Progenitor cell of endocrine pancreas (in vitro differentiated cells): ENCODE data around the gene CCDC137. TPM values are rescaled to one million over a fixed set of nuclear protein-coding genes. Genes with fewer than 3 reads are reported as not detected.

ENCODE experiments used
- DNase-seq: peaks from one replicate; pipeline ENCODE4 v3.0.0; 2021; ENCODE audit warnings: low spot score; ENCODE audit not compliant: unreplicated experiment
- H3K27ac Mint-ChIP-seq: 2 replicates; pipeline ENCODE4 v1.8.0; 2021; ENCODE audit warnings: mild to moderate bottlenecking, moderate library complexity, mixed read lengths
- H3K27me3 Mint-ChIP-seq: 2 replicates; pipeline ENCODE4 v1.8.0; 2021; ENCODE audit warnings: mixed read lengths
- H3K36me3 Mint-ChIP-seq: 2 replicates; pipeline ENCODE4 v1.8.0; 2022; ENCODE audit warnings: mixed read lengths; ENCODE audit not compliant: insufficient read depth
- H3K4me1 Mint-ChIP-seq: 2 replicates; pipeline ENCODE4 v1.8.0; 2021; ENCODE audit warnings: low read depth, mixed read lengths
- H3K4me3 Mint-ChIP-seq: 2 replicates; pipeline ENCODE4 v1.8.0; 2021; ENCODE audit warnings: low read depth, mild to moderate bottlenecking, moderate library complexity, mixed read lengths
- H3K9me3 Mint-ChIP-seq: 2 replicates; pipeline ENCODE4 v1.8.0; 2021; ENCODE audit warnings: low read depth, mixed read lengths
- total RNA-seq: library from RNA; stranded (reverse); gene quantifications from 2 replicates; pipeline ENCODE4 v1.2.1, GENCODE V29; 2021
- TF ChIP-seq, protein P1 (sequence below): fragments of 200-600 bp; sonication (generic); IDR thresholded peaks from one replicate; pipeline ENCODE4 v1.5.0; 2021; ENCODE audit warnings: antibody characterized with exemption, mild to moderate bottlenecking; ENCODE audit not compliant: unreplicated experiment

Gene CCDC137
- total RNA-seq, 1 donor from 2014 or later: 26.6 TPM

GRCh38 chr17:81706757-81707624 lies 40.5 kb downstream of the CCDC137 start:
- DNase-seq: no peak
- Mint-ChIP-seq H3K36me3 (peaks cover 7% of the 10 kb centered on the region), H3K9me3 (no peaks in the 10 kb centered on the region), H3K27me3 (peaks cover 5% of the 10 kb centered on the region), H3K27ac (no peak overlapping the region), H3K4me3 (no peak overlapping the region), H3K4me1 (peaks cover 18% of the 10 kb centered on the region)
- TF ChIP-seq, protein P1, sequence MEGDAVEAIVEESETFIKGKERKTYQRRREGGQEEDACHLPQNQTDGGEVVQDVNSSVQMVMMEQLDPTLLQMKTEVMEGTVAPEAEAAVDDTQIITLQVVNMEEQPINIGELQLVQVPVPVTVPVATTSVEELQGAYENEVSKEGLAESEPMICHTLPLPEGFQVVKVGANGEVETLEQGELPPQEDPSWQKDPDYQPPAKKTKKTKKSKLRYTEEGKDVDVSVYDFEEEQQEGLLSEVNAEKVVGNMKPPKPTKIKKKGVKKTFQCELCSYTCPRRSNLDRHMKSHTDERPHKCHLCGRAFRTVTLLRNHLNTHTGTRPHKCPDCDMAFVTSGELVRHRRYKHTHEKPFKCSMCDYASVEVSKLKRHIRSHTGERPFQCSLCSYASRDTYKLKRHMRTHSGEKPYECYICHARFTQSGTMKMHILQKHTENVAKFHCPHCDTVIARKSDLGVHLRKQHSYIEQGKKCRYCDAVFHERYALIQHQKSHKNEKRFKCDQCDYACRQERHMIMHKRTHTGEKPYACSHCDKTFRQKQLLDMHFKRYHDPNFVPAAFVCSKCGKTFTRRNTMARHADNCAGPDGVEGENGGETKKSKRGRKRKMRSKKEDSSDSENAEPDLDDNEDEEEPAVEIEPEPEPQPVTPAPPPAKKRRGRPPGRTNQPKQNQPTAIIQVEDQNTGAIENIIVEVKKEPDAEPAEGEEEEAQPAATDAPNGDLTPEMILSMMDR: no peak

DNA sequence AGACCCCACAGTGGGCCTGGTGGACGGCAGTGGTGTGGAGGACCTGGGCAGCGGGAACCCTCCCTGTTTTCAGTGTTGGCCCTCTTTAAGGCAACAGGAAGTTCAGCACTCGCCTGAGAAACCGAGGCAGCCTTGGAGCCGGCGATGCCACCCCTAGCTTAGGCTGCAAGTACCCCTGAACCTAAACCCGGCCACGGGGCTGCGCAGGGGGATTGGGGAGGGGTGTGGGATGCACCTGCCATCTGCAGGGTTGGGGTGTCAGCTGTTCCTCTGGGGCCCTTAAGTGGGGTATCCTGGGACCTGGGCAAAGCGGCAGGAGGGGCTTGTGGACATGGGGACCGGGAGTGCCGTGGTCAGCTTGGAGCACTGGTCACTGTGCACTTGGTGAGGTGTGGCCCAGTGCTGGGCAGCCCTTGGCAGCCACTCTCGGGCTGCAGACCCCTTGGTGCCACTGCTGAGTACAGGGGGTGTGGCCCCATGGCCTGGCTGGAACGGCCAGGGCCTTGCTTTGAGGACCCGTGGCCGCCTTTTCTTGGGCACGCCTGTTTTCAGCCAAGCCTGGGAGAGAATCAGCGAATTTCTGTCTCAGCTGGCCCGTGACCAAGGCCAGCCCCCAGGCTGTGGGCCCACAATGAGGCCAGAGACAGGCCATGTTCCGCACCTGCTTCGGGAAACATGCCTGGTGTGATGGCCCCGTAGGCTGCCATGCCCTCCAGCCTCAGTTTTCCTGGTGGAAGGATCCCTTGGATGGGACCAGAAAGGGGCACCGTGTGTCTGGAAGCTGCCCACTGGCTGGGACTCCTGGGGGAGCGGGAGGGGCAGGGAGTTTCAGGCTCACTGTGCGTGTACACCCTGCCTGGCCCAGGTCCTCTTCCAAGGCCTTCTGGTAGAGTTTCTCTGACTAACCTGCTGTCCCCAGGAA lies 41.4 kb downstream of the CCDC137 start:
- peaks cover 5% of the 10 kb centered on the region for H3K27me3 Mint-ChIP-seq
- DNase-seq: no peak
- H3K36me3 Mint-ChIP-seq: peaks cover 7% of the 10 kb centered on the region
- H3K4me3 Mint-ChIP-seq: no peak overlapping the region
- TF ChIP-seq, protein P1: no peak
- no peaks in the 10 kb centered on the region for H3K9me3 Mint-ChIP-seq
- H3K27ac Mint-ChIP-seq: no peak overlapping the region
- H3K4me1 Mint-ChIP-seq: peaks cover 14% of the 10 kb centered on the region

DNA sequence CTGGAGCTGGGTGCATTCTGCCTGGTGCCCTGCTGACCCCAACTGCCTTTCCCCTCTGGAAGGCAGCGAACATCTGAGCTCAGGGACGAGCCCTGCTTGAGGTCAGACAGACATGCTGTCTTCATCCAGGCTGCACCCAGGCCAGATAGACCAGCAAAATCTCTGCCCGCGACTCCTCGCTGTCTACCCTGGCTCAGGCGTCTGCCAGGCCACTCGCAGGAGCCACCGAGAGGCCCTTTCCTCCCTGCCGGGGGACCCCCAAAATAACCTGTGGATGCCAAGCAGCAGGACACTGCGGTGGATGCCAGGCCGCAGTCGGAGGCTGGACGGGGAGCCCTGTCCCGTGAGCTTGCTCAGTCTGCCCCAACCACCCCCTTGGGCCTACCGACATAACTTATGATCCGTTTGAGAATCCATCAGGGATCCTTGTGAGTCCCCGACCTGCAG lies 42.2 kb downstream of the CCDC137 start:
- no peaks in the 10 kb centered on the region for H3K9me3 Mint-ChIP-seq
- H3K4me3 Mint-ChIP-seq: no peak overlapping the region
- H3K27me3 Mint-ChIP-seq: peaks cover 5% of the 10 kb centered on the region
- TF ChIP-seq, protein P1: no peak
- peaks cover 18% of the 10 kb centered on the region for H3K4me1 Mint-ChIP-seq
- no peak for DNase-seq
- H3K27ac Mint-ChIP-seq: no peak overlapping the region
- peaks cover 7% of the 10 kb centered on the region for H3K36me3 Mint-ChIP-seq

- H3K36me3 Mint-ChIP-seq: peaks cover 6% of the 10 kb centered on the region
Observed at GRCh38 chr17:81710514-81711308, 44.2 kb downstream of the CCDC137 start.

More at GRCh38 chr17:81710514-81711308, 44.2 kb downstream of the CCDC137 start:
- DNase-seq: no peak
- TF ChIP-seq, protein P1: no peak
- peaks cover 20% of the 10 kb centered on the region for H3K4me1 Mint-ChIP-seq
- H3K27ac Mint-ChIP-seq: peak overlapping the region; percentile 69
- H3K9me3 Mint-ChIP-seq: no peaks in the 10 kb centered on the region
- peaks cover 5% of the 10 kb centered on the region for H3K27me3 Mint-ChIP-seq
- H3K4me3 Mint-ChIP-seq: peak overlapping the region; percentile 63
